ENCODE measurements around the gene SLC39A11.
"Not testable (repeated sequence)": the region's sequence is repeated elsewhere in the genome, so short reads cannot be mapped to it uniquely, and the experiment has no call there.

Gene SLC39A11

DNA sequence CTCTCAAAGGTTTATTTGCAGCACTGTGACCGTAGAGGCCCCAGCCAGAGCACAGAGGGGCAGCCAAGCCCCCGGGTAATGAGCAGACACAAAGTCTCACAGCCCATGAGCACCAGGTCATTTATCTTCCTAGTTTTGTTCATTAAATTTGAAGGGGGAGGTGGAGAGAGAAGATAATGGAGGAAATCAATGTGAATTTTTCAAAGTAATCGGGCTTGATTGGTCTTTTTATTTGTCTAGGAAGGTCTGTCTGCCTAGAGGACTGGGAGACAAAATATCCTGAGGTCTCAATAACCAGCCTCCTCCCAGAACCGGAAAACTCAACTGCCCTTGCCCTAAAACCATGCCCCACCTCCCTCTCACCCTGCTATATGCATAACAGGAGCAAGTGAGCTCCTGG, 189.0 kb downstream of the SLC39A11 start:
- no peak for FAIRE-seq

DNA sequence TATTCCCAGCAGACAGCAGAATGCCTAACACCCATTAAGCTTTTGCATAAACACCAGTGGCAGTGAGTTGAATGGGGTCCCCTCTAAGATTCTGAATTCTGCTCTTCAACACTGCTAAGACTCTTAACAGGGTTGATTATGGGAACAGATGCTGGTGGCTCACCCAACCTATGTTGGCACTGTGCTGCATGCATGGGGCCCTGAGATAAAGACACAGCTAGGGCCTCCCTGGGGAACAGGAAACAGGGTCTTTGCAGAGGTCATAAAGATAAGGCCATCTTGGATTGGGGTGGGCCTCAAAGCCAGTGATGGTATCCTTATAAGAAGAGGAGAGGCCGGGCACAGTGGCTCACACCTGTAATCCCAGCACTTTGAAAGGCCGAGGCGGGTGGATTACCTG, 190.8 kb downstream of the SLC39A11 start:
- no peak for FAIRE-seq

DNA sequence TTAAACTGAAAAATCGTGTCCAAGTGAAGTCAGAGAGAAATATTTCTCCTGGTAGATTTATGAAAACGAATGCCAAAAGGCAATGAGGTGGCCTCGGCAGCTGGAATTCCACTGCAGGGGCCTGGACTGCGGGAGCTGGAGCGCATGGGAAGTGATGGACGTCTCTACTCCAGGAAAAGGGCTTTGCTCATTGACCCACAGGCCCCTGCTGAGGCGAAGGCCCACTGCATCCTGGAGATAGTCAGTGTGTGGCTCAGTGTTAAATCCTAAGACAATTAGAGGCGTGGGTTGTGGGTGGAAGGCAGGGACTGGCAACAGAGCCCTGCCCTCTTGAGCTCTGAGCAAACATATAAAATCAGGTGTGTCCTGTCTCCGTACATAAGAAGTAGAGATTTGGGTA, 191.4 kb downstream of the SLC39A11 start:
- no peak for FAIRE-seq

DNA sequence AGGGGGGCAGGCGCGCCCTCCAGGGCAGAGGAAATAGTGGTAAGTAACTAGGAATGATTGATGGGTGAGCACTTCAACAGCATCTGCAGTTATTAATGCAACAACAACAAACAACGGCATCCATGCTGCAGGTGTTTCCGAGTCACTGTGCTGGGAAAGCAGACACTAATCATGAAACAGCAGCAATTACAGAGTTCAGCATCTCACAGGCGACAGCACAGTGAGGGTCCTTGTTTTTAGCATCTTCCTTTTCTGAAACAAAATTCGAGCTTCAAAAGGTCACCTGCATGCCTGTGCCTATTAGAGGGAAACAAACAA, 191.9 kb downstream of the SLC39A11 start:
- no peak for FAIRE-seq

DNA sequence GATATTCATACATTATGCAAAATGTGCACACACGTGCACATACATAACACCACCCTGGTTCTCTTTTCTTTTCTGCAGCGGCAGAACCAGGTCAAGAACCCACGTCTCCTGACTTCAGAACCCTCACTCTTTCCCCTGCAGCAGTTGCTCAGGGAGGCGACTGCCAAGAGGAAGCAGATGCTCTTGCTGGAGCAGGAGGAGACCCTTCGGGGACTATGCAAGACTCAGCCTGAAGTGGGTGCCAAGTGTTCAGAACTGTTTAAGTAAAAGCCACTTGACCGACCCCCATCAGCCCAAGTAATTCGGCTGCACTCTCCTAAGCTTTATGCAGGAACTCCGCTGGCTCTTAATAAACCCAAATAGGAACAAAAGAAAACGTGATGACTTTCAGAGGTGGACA, 193.8 kb downstream of the SLC39A11 start:
- FAIRE-seq, result no peak

DNA sequence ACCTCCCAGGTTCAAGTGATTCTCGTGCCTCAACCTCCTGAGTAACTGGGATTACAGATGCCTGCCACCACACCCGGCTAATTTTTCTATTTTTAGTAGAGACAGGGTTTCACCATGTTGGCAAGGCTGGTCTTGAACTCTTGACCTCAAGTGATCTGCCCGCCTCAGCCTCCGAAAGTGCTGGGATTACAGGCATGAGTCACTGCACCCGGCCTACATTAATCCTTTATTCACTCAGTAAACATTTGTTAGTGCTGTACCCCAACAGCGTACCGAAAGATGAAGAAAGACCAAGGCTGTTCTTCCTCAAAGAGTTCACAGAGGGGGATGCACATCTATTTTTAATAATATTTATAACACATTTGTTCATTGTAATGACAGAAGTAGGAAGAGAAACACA, 196.2 kb downstream of the SLC39A11 start:
- FAIRE-seq, result not testable (repeated sequence)

- FAIRE-seq, result no peak
Measured at GRCh38 chr17:72891627-72892026, 200.9 kb downstream of the SLC39A11 start.

DNA sequence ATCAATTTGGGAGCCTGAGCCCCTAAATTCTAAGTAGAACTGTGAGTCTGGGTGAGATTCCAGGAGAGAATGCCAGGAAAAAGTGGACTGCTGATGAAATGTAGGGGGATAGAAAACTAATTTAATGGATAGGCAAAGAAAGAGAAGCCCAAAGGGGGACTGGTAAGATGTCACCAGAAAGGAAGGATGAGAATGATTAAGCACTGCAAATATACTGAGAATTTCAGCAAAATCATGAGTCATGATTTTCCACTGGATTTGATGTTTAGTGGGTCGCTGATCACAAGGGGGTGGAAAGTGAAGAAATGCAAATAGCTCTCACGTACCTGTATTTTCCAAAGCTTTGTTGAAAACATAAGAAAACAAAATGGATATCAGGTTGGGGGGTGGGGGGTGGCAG, 201.8 kb downstream of the SLC39A11 start:
- no peak for FAIRE-seq

- no peak for FAIRE-seq
Measured at GRCh38 chr17:72887917-72888316, 204.6 kb downstream of the SLC39A11 start.

DNA sequence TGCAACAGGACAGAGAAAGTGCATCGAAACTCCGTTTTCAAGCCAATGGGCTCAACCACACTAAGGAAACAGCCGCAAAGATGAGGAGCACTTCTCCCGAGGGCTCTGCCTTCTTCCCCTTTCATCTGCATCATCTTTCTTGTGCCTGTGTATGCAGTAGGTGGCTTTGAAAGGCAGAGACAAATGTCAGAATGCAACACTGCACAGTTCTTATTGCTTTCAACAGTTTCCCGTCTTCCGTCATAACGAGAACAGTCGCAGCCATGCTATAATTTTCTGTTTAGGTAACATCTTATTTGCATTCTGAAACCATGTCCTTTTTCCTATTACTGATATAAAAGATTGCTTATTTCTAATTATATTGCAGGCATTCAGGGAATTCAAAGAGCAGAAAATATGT, 205.2 kb downstream of the SLC39A11 start:
- FAIRE-seq, result no peak

GRCh38 chr17:72886622-72887021, 205.9 kb downstream of the SLC39A11 start:
- FAIRE-seq, result no peak

DNA sequence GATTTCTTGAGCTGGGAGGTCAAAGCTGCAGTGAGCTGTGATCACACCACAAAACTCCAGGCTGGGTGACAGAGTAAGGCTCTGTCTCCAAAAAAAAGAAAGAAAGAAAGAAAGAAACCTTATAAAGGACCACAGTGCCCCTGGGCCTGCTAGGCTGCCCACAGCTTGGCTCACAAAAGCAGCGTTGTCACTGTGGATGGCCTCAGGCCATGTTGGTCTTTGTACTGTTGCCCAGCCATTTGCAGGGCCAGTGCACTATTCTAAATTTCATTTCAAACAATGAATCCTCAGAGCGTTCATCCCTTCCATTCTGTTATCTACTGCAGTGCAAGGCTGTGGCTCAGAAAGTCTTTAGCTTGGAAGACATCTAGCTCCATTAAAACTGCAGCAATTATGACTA, 208.4 kb downstream of the SLC39A11 start:
- FAIRE-seq, result no peak

DNA sequence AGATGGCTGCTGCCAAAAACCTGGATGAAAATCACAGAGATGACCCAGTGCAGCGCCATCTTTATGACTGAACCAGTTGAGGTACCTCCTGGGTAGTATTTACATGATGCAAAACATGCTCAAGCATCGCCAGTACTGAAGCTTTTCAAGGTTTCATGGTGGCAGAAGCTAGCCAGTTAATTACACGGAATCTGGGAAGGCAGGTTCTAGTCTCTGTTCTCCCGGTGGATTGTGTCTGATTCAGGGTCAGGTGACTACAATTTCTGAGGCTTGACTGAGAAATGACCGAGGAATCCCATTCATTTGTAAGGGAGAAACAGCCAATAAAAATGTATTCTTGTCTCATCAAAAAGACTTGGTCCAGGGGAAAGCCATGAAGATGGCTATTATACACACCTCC, 209.1 kb downstream of the SLC39A11 start:
- FAIRE-seq, result no peak

- FAIRE-seq, result no peak
Measured at GRCh38 chr17:72882426-72882825, 210.1 kb downstream of the SLC39A11 start.

DNA sequence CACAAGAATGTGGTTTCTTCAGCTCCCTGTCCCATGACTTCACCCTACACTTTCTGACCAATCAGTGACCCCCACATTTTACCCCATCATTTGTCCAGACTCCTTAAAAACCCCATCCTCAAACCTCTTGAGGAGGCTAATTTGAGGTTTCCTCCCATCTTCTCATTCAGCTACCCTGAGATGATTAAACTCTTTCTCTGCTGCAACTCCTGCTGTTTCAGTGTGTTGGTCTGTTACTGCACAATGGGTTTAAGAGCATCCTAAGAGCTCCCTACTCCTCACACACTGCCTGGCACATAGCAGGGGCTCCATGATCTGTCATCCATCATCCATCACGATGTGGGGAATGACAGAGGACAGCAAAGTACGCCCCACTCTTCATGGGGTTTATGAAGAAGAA, 212.6 kb downstream of the SLC39A11 start:
- FAIRE-seq, result no peak

- FAIRE-seq, result no peak
Measured at GRCh38 chr17:72878975-72879660, 213.4 kb downstream of the SLC39A11 start.

- no peak for FAIRE-seq
Measured at GRCh38 chr17:72877348-72877747, 215.1 kb downstream of the SLC39A11 start.

GRCh38 chr17:72876413-72876812, 216.1 kb downstream of the SLC39A11 start:
- FAIRE-seq, result no peak

GRCh38 chr17:72875361-72875760, 217.1 kb downstream of the SLC39A11 start:
- no peak for FAIRE-seq

DNA sequence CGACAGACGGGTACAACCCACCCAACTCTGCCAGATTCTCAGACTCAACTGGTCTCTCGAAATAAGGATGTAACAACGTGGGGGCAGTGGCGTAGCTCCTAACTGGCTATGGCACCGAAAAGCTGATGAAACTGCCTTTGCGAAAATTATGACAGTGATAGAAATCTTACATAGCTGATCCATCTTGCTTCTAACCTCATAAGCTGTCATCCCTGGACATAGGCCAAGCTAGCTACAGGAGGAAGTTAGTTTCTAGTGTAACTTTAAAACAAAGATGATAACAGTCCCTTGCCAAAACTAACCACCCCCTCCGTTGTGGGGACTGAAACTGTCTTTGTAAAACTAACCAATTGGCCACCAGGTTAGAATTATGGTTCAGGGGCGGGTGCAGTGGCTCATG, 220.1 kb downstream of the SLC39A11 start:
- FAIRE-seq, result no peak

- FAIRE-seq, result no peak
Measured at GRCh38 chr17:72870367-72870985, 222.0 kb downstream of the SLC39A11 start.

GRCh38 chr17:72869630-72870029, 222.9 kb downstream of the SLC39A11 start:
- no peak for FAIRE-seq

DNA sequence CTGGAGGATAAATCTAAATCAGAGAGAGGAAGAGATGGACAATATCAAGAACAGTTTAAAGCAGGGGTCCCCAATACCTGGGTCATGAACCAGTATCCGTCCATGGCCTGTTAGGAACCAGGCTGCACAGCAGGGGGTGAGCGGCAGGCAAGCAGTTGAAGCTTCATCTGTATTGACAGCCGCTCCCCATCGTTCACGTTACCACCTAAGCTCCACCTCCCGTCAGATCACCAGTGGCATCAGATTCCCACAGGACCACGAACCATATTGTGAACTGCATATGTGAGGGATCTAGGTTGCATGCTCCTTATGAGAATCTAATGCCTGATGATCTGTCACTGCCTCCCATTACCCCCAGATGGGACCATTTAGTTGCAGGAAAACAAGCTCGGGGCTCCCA, 226.5 kb downstream of the SLC39A11 start:
- FAIRE-seq, result no peak

- no peak for FAIRE-seq
Measured at GRCh38 chr17:72863526-72864211, 228.8 kb downstream of the SLC39A11 start.

Data from TTC549 (cell line).